Peyer's patch (tissue), 4 donors: ENCODE data around the gene FN1. TPM values are rescaled to one million over a fixed set of nuclear protein-coding genes. Genes with fewer than 3 reads are reported as not detected.
A peak's percentile ranks its signal among the peaks of the same experiment; 100 is the strongest.

Experiments
- DNase-seq, 3 donors: peaks; one replicate each; pipeline ENCODE4 v3.0.0-alpha.2; 2017 to 2019
- H3K27ac ChIP-seq, 4 donors: fragments of 200-600 bp; sonication (generic); one replicate each; pipeline ENCODE4 v1.5.1; 2016 to 2019
- H3K27me3 ChIP-seq, 2 donors: fragments of 200-600 bp; sonication (generic); one replicate each; pipeline ENCODE4 v1.5.1; 2019
- H3K36me3 ChIP-seq, 3 donors: fragments of 200-600 bp; sonication (generic); one replicate each; pipeline ENCODE4 v1.5.1; 2016 to 2019
- H3K4me1 ChIP-seq, 4 donors: fragments of 200-600 bp; sonication (generic); one replicate each; pipeline ENCODE4 v1.5.1; 2016 to 2019
- H3K4me3 ChIP-seq, 4 donors: fragments of 200-600 bp; sonication (generic); 1 replicate in 3 of 4; 2 replicates in 1 of 4; pipeline ENCODE4 v1.5.1; 2016 to 2019; ENCODE audit warnings: mild to moderate bottlenecking in 1 of 4
- H3K9me3 ChIP-seq, 4 donors: fragments of 200-600 bp; sonication (generic); one replicate each; pipeline ENCODE4 v1.5.1; 2016 to 2019; ENCODE audit warnings: mild to moderate bottlenecking in 1 of 4
- POLR2A ChIP-seq, 2 donors: fragments of 450-650 bp; IDR thresholded peaks; one replicate each; pipeline ENCODE4 v1.5.1; 2017; ENCODE audit warnings: antibody characterized with exemption in 2 of 2, mild to moderate bottlenecking in 2 of 2, moderate library complexity in 2 of 2
- total RNA-seq, 4 donors: library from RNA; depleted of rRNA; stranded (reverse); fragments of >200 nt; gene quantifications; one replicate each; pipeline ENCODE4 v1.1.0, GENCODE V29; 2016
- TF ChIP-seq, protein P1 (sequence below), 6 experiments: fragments of 450-650 bp in 4 of 6; fragments of 200-600 bp in 2 of 6; sonication (generic) in 1 of 6; IDR thresholded peaks; one replicate each; pipeline ENCODE4 v1.5.1; 2017 to 2019; ENCODE audit warnings: antibody characterized with exemption in 6 of 6, mild to moderate bottlenecking in 3 of 6, moderate library complexity in 1 of 6

The FN1 gene
- total RNA-seq = 100 to 1,000 TPM in 1 of 4 donors, 10 to 100 TPM in 3; 28.0 to 152 (median 72.8) TPM

GRCh38 chr2:215435870-215436704 lies at the start of gene FN1:
Gene FN1, minus strand, starts transcription at chr2:215436068. Its CDS starts 266 bp downstream, at chr2:215435802.
- H3K36me3 ChIP-seq = no peaks in the 10 kb centered on the region
- H3K27me3 ChIP-seq = peaks cover 0 to 11% of the 10 kb centered on the region in 2 donors
- peak within 1 kb of the TSS; percentile 35 to 58 (median 48) for H3K4me3 ChIP-seq
- H3K27ac ChIP-seq = peak within 1 kb of the TSS; percentile 52 to 90 (median 71)
- TF ChIP-seq, protein P1, sequence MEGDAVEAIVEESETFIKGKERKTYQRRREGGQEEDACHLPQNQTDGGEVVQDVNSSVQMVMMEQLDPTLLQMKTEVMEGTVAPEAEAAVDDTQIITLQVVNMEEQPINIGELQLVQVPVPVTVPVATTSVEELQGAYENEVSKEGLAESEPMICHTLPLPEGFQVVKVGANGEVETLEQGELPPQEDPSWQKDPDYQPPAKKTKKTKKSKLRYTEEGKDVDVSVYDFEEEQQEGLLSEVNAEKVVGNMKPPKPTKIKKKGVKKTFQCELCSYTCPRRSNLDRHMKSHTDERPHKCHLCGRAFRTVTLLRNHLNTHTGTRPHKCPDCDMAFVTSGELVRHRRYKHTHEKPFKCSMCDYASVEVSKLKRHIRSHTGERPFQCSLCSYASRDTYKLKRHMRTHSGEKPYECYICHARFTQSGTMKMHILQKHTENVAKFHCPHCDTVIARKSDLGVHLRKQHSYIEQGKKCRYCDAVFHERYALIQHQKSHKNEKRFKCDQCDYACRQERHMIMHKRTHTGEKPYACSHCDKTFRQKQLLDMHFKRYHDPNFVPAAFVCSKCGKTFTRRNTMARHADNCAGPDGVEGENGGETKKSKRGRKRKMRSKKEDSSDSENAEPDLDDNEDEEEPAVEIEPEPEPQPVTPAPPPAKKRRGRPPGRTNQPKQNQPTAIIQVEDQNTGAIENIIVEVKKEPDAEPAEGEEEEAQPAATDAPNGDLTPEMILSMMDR (IDR thresholded peaks at IDR 0.05) = no peak
- TF ChIP-seq POLR2A (IDR thresholded peaks at IDR 0.05) = peak in 1 of 2 donors; percentile 21
- peaks cover 0 to 8% (median 3%) of the 10 kb centered on the region in 4 donors for H3K4me1 ChIP-seq
- H3K9me3 ChIP-seq = no peaks in the 10 kb centered on the region
- peak; percentile 41 to 86 (median 76) for DNase-seq

GRCh38 chr2:215485032-215485431 lies 49.2 kb upstream of the FN1 start:
- no peak for TF ChIP-seq POLR2A (IDR thresholded peaks at IDR 0.05)
- TF ChIP-seq, protein P1 (IDR thresholded peaks at IDR 0.05) = no peak
- Histone ChIP-seq H3K36me3 (no peaks in the 10 kb centered on the region), H3K9me3 (no peaks in the 10 kb centered on the region), H3K4me1 (no peaks in the 10 kb centered on the region), H3K4me3 (no peak overlapping the region), H3K27ac (no peak overlapping the region), H3K27me3 (no peaks in the 10 kb centered on the region)
- no peak for DNase-seq

GRCh38 chr2:215484570-215484969 lies 48.7 kb upstream of the FN1 start:
- Histone ChIP-seq H3K4me1 (no peaks in the 10 kb centered on the region), H3K4me3 (no peak overlapping the region), H3K27ac (no peak overlapping the region), H3K9me3 (no peaks in the 10 kb centered on the region), H3K36me3 (no peaks in the 10 kb centered on the region), H3K27me3 (no peaks in the 10 kb centered on the region)
- no peak for TF ChIP-seq POLR2A (IDR thresholded peaks at IDR 0.05)
- TF ChIP-seq, protein P1 (IDR thresholded peaks at IDR 0.05) = no peak
- DNase-seq = no peak

- H3K27me3 ChIP-seq = no peaks in the 10 kb centered on the region
- H3K9me3 ChIP-seq = no peaks in the 10 kb centered on the region
- H3K27ac ChIP-seq = no peak overlapping the region
- no peak overlapping the region for H3K4me3 ChIP-seq
- no peaks in the 10 kb centered on the region for H3K4me1 ChIP-seq
- no peaks in the 10 kb centered on the region for H3K36me3 ChIP-seq
- DNase-seq = no peak
- no peak for TF ChIP-seq POLR2A (IDR thresholded peaks at IDR 0.05)
- TF ChIP-seq, protein P1 (IDR thresholded peaks at IDR 0.05) = no peak
Observed at GRCh38 chr2:215483431-215483830, 47.6 kb upstream of the FN1 start.

GRCh38 chr2:215479536-215480240 lies 43.8 kb upstream of the FN1 start:
- Histone ChIP-seq H3K36me3 (no peaks in the 10 kb centered on the region), H3K27me3 (no peaks in the 10 kb centered on the region), H3K4me3 (no peak overlapping the region), H3K4me1 (no peaks in the 10 kb centered on the region), H3K27ac (no peak overlapping the region), H3K9me3 (no peaks in the 10 kb centered on the region)
- TF ChIP-seq, protein P1 (IDR thresholded peaks at IDR 0.05) = no peak
- TF ChIP-seq POLR2A (IDR thresholded peaks at IDR 0.05) = no peak
- DNase-seq = no peak
